ENCODE data around the gene PCDH20. TPM values are rescaled to one million over a fixed set of nuclear protein-coding genes. Genes with fewer than 3 reads are reported as not detected.
"Not testable (repeated sequence)": the region's sequence is repeated elsewhere in the genome, so short reads cannot be mapped to it uniquely, and the experiment has no call there.

The PCDH20 gene
- total RNA-seq, 1 experiment from 2014 or later = not detected

DNA sequence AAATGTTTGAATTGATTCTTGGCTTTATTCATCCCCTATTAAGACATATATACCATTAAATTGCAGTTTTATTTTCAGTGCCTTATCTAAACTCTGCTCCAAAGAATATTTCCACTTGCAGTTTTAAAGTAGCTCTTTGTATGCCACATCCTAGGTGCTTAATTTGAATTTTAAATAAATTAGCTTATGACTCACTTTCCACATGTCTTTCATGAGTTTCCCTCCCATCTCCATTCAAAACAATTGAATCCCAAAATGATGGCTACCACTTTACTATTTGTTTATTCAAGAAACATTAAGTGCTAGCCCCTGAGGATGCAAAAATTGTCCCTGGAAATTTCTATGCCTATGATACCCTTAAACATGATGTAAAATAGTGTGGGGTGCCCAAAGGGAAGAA lies 19.5 kb downstream of the PCDH20 start:
- Histone ChIP-seq H3K9me3 (replicated peaks) (no peaks in the 10 kb centered on the region), H3K27me3 (replicated peaks) (no peaks in the 10 kb centered on the region), H3K4me1 (replicated peaks) (no peaks in the 10 kb centered on the region), H3K4me3 (no peak overlapping the region), H3K36me3 (no peaks in the 10 kb centered on the region), H3K27ac (no peak overlapping the region)
- no peak for DNase-seq (ENCODE audit: low read depth in 1 of 2, low spot score in 2 of 2)

DNA sequence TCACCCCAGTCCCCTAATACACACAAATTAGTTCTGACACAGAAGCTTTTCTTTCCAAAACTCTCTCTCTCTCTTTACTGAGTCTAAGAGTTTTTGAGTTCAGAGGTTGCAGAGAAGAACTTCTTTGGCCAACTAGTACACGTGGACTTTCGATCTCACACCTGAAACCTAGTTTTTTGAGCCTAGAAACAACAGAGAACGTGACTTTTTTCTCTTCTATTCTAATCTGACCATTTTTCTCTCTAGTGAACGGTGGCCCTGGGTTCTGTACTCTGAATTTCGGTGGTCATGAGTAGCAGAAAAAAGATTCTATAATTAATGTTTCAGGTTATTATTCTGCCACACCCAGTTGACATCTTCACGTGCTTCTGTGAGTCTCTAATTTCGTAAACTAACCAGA lies 24.2 kb downstream of the PCDH20 start:
- H3K9me3 ChIP-seq (replicated peaks) = no peaks in the 10 kb centered on the region
- no peaks in the 10 kb centered on the region for H3K36me3 ChIP-seq
- no peak for DNase-seq (ENCODE audit: low read depth in 1 of 2, low spot score in 2 of 2)
- no peaks in the 10 kb centered on the region for H3K4me1 ChIP-seq (replicated peaks)
- no peak overlapping the region for H3K4me3 ChIP-seq
- H3K27me3 ChIP-seq (replicated peaks) = no peaks in the 10 kb centered on the region
- H3K27ac ChIP-seq = no peak overlapping the region

DNA sequence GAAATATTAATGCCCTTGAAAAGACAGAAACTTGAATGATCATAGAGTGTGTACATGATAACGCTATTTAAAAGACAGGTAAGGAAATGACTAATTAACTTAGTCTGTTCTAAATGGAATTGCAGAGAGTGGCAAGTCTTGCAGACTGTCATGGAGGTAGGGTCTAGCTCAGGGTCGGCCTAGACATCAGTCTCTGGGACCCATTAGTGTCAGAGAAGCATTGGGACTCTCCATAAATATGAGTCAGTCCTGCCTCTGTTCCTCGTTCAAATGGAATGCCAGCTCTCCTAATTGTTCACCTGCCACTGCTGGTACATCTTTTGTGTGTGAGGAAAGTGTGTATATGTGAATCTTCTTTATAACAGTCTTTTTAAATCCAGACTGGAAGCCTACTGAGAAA lies 28.0 kb downstream of the PCDH20 start:
- Histone ChIP-seq H3K4me3 (no peak overlapping the region), H3K4me1 (replicated peaks) (no peaks in the 10 kb centered on the region), H3K36me3 (no peaks in the 10 kb centered on the region), H3K9me3 (replicated peaks) (no peaks in the 10 kb centered on the region), H3K27ac (no peak overlapping the region), H3K27me3 (replicated peaks) (no peaks in the 10 kb centered on the region)
- no peak for DNase-seq (ENCODE audit: low read depth in 1 of 2, low spot score in 2 of 2)

DNA sequence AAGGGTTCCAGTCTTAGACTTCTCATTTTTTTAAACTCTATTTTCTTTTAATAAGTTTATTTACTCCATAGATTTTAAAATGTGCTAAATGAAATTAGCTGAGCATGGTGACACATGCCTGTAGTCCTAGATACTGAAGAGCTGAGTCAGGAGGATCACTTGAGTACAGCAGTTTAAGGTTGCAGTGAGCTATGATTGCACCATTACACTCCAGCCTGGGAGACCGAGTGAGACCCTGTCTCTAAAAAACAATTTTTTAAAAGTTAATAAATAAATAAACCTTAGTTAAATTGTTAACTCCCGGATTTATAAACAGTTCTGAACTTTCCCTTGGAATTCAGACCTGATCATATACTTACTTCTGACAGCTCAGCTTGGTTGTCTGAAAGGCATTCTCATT lies 32.5 kb downstream of the PCDH20 start:
- no peak overlapping the region for H3K27ac ChIP-seq
- H3K27me3 ChIP-seq (replicated peaks) = no peaks in the 10 kb centered on the region
- H3K4me1 ChIP-seq (replicated peaks) = no peaks in the 10 kb centered on the region
- no peak overlapping the region for H3K4me3 ChIP-seq
- H3K36me3 ChIP-seq = no peaks in the 10 kb centered on the region
- no peaks in the 10 kb centered on the region for H3K9me3 ChIP-seq (replicated peaks)
- no peak for DNase-seq (ENCODE audit: low read depth in 1 of 2, low spot score in 2 of 2)

DNA sequence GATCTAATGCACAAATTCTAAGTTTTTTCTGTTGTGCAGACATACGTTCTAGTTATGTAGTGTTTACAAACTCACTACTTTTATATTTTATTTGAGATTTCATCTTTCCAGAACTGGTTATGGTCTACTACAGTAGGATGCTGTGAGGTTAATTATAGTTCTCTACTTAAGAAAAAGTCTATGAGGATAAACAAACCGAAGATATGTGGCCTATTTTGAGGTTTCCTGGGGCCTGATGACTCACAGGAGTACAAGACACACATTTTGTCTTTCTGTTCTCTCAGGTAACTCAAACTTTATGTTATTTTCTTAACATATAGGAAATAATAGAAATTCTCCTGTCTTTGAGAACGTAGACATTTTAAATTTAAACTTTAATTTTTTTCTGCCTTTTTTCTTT lies 45.1 kb downstream of the PCDH20 start:
- Histone ChIP-seq H3K4me3 (no peak overlapping the region), H3K27ac (no peak overlapping the region), H3K36me3 (no peaks in the 10 kb centered on the region), H3K4me1 (replicated peaks) (no peaks in the 10 kb centered on the region), H3K27me3 (replicated peaks) (no peaks in the 10 kb centered on the region), H3K9me3 (replicated peaks) (no peaks in the 10 kb centered on the region)
- DNase-seq (ENCODE audit: low read depth in 1 of 2, low spot score in 2 of 2) = no peak

DNA sequence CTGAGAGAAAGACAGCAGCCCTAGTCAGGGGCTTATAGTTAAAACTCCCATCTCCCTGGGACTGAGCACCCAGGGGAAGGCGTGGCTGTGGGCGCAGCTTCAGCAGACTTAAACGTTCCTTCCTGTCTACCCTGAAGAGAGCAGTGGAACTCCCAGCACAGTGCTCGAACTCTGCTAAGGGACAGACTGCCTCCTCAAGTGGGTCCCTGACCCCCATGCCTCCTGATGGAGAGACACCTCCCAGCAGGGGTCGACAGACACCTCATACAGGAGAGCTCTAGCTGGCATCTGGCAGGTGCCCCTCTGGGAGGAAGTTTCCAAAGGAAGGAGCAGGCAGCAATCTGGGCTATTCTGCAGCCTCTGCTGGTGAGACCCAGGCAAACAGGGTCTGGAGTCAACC lies 51.0 kb downstream of the PCDH20 start:
- H3K27me3 ChIP-seq (replicated peaks); H3K4me3 ChIP-seq; H3K9me3 ChIP-seq (replicated peaks); H3K4me1 ChIP-seq (replicated peaks); H3K27ac ChIP-seq; H3K36me3 ChIP-seq; DNase-seq (ENCODE audit: low read depth in 1 of 2, low spot score in 2 of 2): not testable (repeated sequence)

DNA sequence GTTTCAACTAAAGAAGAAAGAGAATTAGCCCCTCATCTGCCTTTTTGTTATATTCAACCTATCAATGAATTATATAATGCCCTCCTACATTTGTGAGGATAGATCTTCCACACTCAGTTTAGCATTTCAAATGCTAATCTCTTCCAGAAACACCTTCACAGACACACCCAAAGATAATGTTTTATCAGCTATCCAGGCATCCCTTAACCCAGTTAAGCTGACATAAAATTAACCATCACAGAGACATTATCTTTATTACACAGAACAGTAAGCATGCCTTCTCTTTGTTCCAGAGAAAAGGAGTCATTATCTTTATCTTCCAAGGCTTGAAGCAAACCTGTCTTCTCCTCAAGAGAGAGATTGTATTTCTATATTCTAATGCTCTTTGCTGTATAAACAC lies 53.1 kb downstream of the PCDH20 start:
- no peak for DNase-seq (ENCODE audit: low read depth in 1 of 2, low spot score in 2 of 2)
- Histone ChIP-seq H3K36me3 (no peaks in the 10 kb centered on the region), H3K27me3 (replicated peaks) (no peaks in the 10 kb centered on the region), H3K27ac (no peak overlapping the region), H3K9me3 (replicated peaks) (no peaks in the 10 kb centered on the region), H3K4me1 (replicated peaks) (no peaks in the 10 kb centered on the region), H3K4me3 (no peak overlapping the region)
